Lung (tissue), 12 donors: ENCODE measurements around the gene ACAN. TPM values are rescaled to one million over a fixed set of nuclear protein-coding genes. Genes with fewer than 3 reads are reported as not detected.
A peak's percentile ranks its signal among the peaks of the same experiment; 100 is the strongest.

Source experiments
- ATAC-seq: fragments of 200-7000 bp; cut with Tn5 transposase; one replicate; pipeline ENCODE4 v1.9.1; 2020; ENCODE audit warnings: moderate number of reproducible peaks; ENCODE audit not compliant: insufficient read depth, low FRiP score
- DNase-seq, 3 donors: peaks; one replicate each; pipeline ENCODE4 v3.0.0-alpha.2; 2013 to 2017
- H3K27ac ChIP-seq, 2 donors: one replicate each; pipeline ENCODE4 v1.5.1; 2013; ENCODE audit warnings: mild to moderate bottlenecking in 2 of 2, moderate library complexity in 2 of 2, control low read depth in 1 of 2, inconsistent platforms in 1 of 2, low read depth in 1 of 2, low read length in 1 of 2
- H3K27me3 ChIP-seq, 3 donors: one replicate each; pipeline ENCODE4 v1.5.1; 2013; ENCODE audit warnings: low read length in 2 of 3; ENCODE audit not compliant: control insufficient read depth in 3 of 3, insufficient read depth in 3 of 3
- H3K36me3 ChIP-seq, 4 donors: one replicate each; pipeline ENCODE4 v1.5.1; 2013; ENCODE audit warnings: low read length in 4 of 4, mild to moderate bottlenecking in 1 of 4, moderate library complexity in 1 of 4; ENCODE audit not compliant: control insufficient read depth in 4 of 4, insufficient read depth in 4 of 4
- H3K4me1 ChIP-seq, 5 donors: one replicate each; pipeline ENCODE4 v1.5.1; 2013; ENCODE audit warnings: low read length in 5 of 5, mild to moderate bottlenecking in 2 of 5, moderate library complexity in 1 of 5; ENCODE audit not compliant: control insufficient read depth in 5 of 5, insufficient read depth in 5 of 5
- H3K4me3 ChIP-seq: one replicate; pipeline ENCODE4 v1.5.1; 2013; ENCODE audit warnings: mild to moderate bottlenecking, control low read depth, moderate library complexity
- H3K9ac ChIP-seq, 2 donors: one replicate each; pipeline ENCODE4 v1.5.1; 2013; ENCODE audit warnings: low read length in 2 of 2, control low read depth in 1 of 2; ENCODE audit not compliant: insufficient read depth in 1 of 2
- H3K9me3 ChIP-seq, 4 donors: one replicate each; pipeline ENCODE4 v1.5.1; 2013; ENCODE audit warnings: low read length in 3 of 4, mild to moderate bottlenecking in 1 of 4, moderate library complexity in 1 of 4; ENCODE audit not compliant: control insufficient read depth in 4 of 4, insufficient read depth in 3 of 4
- WGBS, 2 donors: extraction: QIAGEN DNeasy Blood & Tissue Kit; methylation state at CpG; one replicate each; pipeline ENCODE4 v1.1.7; 2013; 5-methylcytosine and 5-hydroxymethylcytosine counted together
- polyA plus RNA-seq, 2 donors: library from polyadenylated mRNA; stranded (reverse); fragments of 200-250 nt; gene quantifications; one replicate each; pipeline ENCODE4 v1.2.1, GENCODE V29; 2013
- total RNA-seq, 2 donors: library from RNA; depleted of rRNA in 1 of 2; stranded (reverse); fragments of >200 nt in 1 of 2; gene quantifications; one replicate each; pipeline ENCODE4 v1.2.1, GENCODE V29; 2014 to 2021
- TF ChIP-seq, protein P1 (sequence below): IDR thresholded peaks from 2 replicates; pipeline ENCODE4 v1.5.1; 2012; ENCODE audit warnings: mild to moderate bottlenecking; ENCODE audit errors: control extremely low read depth, extremely low read depth
- donor health status: control.
- donor health status: control.
- donor health status: Bipolar disorder and iron deficiency.
- donor health status: healthy.
- donor health status: DM: yes; HTN: yes; CAD: no.

ACAN gene
- total and polyA plus RNA-seq, 4 donors, result 0.50 to 5.2 (median 0.85) TPM

- Histone ChIP-seq H3K4me3 (no peak overlapping the region), H3K9me3 (no peaks in the 10 kb centered on the region), H3K4me1 (peaks cover 0 to 4% (median 0%) of the 10 kb centered on the region in 5 donors), H3K9ac (no peak overlapping the region), H3K36me3 (no peaks in the 10 kb centered on the region), H3K27me3 (no peaks in the 10 kb centered on the region), H3K27ac (no peak overlapping the region)
- WGBS, 2 donors, result 69 to 78% methylated on average over 8 of the region's 8 CpGs
- ATAC-seq, result no peak
- peak in 2 of 3 donors; percentile 1 to 14 for DNase-seq
- TF ChIP-seq, protein P1, sequence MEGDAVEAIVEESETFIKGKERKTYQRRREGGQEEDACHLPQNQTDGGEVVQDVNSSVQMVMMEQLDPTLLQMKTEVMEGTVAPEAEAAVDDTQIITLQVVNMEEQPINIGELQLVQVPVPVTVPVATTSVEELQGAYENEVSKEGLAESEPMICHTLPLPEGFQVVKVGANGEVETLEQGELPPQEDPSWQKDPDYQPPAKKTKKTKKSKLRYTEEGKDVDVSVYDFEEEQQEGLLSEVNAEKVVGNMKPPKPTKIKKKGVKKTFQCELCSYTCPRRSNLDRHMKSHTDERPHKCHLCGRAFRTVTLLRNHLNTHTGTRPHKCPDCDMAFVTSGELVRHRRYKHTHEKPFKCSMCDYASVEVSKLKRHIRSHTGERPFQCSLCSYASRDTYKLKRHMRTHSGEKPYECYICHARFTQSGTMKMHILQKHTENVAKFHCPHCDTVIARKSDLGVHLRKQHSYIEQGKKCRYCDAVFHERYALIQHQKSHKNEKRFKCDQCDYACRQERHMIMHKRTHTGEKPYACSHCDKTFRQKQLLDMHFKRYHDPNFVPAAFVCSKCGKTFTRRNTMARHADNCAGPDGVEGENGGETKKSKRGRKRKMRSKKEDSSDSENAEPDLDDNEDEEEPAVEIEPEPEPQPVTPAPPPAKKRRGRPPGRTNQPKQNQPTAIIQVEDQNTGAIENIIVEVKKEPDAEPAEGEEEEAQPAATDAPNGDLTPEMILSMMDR, result no peak
Measured at GRCh38 chr15:88833731-88834100, 30.5 kb downstream of the ACAN start.

- H3K36me3 ChIP-seq, result no peaks in the 10 kb centered on the region
- no peak overlapping the region for H3K27ac ChIP-seq
- WGBS, 2 donors, result 46 to 56% methylated on average over 14 of the region's 14 CpGs
- ATAC-seq, result peak; percentile 5
- peak; percentile 40 to 54 (median 49) for DNase-seq
- no peaks in the 10 kb centered on the region for H3K9me3 ChIP-seq
- H3K4me1 ChIP-seq, result peaks cover 0 to 4% (median 0%) of the 10 kb centered on the region in 5 donors
- TF ChIP-seq, protein P1, result no peak
- no peak overlapping the region for H3K9ac ChIP-seq
- no peaks in the 10 kb centered on the region for H3K27me3 ChIP-seq
- no peak overlapping the region for H3K4me3 ChIP-seq
Measured at GRCh38 chr15:88834211-88834812, 31.1 kb downstream of the ACAN start.

- no peak overlapping the region for H3K27ac ChIP-seq
- H3K36me3 ChIP-seq, result no peaks in the 10 kb centered on the region
- no peaks in the 10 kb centered on the region for H3K9me3 ChIP-seq
- H3K27me3 ChIP-seq, result no peaks in the 10 kb centered on the region
- no peak for DNase-seq
- WGBS, 2 donors, result 86 to 87% methylated on average over 4 of the region's 4 CpGs
- H3K4me3 ChIP-seq, result no peak overlapping the region
- TF ChIP-seq, protein P1, result no peak
- ATAC-seq, result peak; percentile 22
- H3K4me1 ChIP-seq, result peaks cover 0 to 4% (median 0%) of the 10 kb centered on the region in 5 donors
- no peak overlapping the region for H3K9ac ChIP-seq
Measured at GRCh38 chr15:88835119-88835518, 31.9 kb downstream of the ACAN start.

DNA sequence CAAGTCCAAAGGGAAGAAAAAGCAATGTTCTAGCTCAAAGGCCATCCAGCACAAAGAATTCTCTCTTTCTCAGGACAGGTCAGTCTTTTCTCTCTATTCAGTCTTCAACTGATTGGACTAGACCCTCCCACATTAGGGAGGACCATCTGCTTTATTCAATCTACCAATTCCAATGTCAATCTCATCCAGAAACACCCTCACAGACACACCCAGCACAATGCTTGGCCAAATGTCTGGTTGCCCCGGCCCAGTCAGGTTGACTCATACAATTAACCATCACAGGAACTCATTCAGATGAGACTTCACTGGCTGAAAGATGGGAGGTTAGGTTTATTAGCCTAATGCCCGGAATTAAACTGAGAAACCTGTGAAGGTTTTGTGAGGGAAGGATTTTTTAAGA, 32.4 kb downstream of the ACAN start:
- Histone ChIP-seq H3K4me1 (peaks cover 0 to 4% (median 0%) of the 10 kb centered on the region in 5 donors), H3K27ac (no peak overlapping the region), H3K27me3 (no peaks in the 10 kb centered on the region), H3K4me3 (no peak overlapping the region), H3K9me3 (no peaks in the 10 kb centered on the region), H3K36me3 (no peaks in the 10 kb centered on the region), H3K9ac (no peak overlapping the region)
- WGBS, 2 donors, result 73 to 84% methylated on average over 2 of the region's 2 CpGs
- DNase-seq (no peak), ATAC-seq (no peak)
- TF ChIP-seq, protein P1, result no peak
